Loucy (cell line): ENCODE results near the gene N4BP2.

Experiments used
- CTCF ChIP-seq: fragments of 200-600 bp; sonication (generic); conservative IDR thresholded peaks from 2 replicates; pipeline ENCODE4 v1.5.1; 2014; ENCODE audit warnings: mild to moderate bottlenecking, antibody characterized with exemption, low read length
- EZH2phosphoT487 ChIP-seq: fragments of 200-600 bp; IDR thresholded peaks from 2 replicates; pipeline ENCODE4 v1.6.1; 2018; ENCODE audit warnings: antibody characterized with exemption, mild to moderate bottlenecking, moderate library complexity, borderline replicate concordance

DNA sequence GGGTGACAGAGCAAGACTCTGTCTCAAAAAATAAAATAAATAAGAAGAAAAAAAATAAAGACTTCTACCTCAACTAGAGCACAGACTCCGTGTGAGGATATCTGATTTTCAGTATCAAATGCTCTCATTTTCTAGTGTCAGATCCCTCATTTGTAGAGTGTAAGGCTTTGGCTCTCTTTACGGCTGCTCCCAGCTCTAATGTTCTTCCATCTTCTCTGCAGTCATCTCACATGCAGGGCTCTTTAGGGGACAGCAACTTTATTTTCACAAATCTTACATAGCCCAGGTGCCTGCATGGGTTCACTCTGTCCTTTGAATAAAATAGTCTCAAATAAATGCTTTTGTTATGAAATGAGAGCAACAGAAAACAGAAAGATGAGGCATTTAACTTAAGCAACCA lies 120.9 kb downstream of the N4BP2 start:
- no peak for TF ChIP-seq CTCF
- TF ChIP-seq EZH2phosphoT487, result no peak
